WTC11 (cell line): Measurements from ENCODE around the gene PNO1. TPM values are rescaled to one million over a fixed set of nuclear protein-coding genes. Genes with fewer than 3 reads are reported as not detected.

ENCODE experiments used
- ATAC-seq: fragments of 200-7000 bp; cut with Tn5 transposase; 2 replicates; pipeline ENCODE4 v1.10.0; 2021; ENCODE audit warnings: mild to moderate bottlenecking, moderate library complexity
- CTCF ChIA-PET: fragments of 300-600 bp; sonication (Branson Sonifier 250); formaldehyde crosslinking; loops from one replicate; lab custom pipeline; 2021; ENCODE audit warnings: antibody characterized with exemption; lab: Charles Lee
- POLR2A ChIA-PET: fragments of 350-600 bp; sonication (Branson Sonifier 250); formaldehyde crosslinking; loops from one replicate; lab custom pipeline; 2021; ENCODE audit warnings: antibody characterized with exemption; lab: Charles Lee
- DNase-seq: peaks from one replicate; pipeline ENCODE4 v3.0.0; 2021; ENCODE audit warnings: low spot score
- H3K27ac Mint-ChIP-seq: 2 replicates; pipeline ENCODE4 v1.8.0; 2021; ENCODE audit warnings: mixed read lengths
- H3K27me3 Mint-ChIP-seq: 2 replicates; pipeline ENCODE4 v1.8.0; 2021; ENCODE audit warnings: low read depth, mild to moderate bottlenecking, moderate library complexity, mixed read lengths
- H3K36me3 Mint-ChIP-seq: 2 replicates; pipeline ENCODE4 v1.8.0; 2021; ENCODE audit warnings: mixed read lengths
- H3K4me1 Mint-ChIP-seq: 2 replicates; pipeline ENCODE4 v1.8.0; 2022; ENCODE audit warnings: mixed read lengths
- H3K4me3 Mint-ChIP-seq: 2 replicates; pipeline ENCODE4 v1.8.0; 2021; ENCODE audit warnings: mild to moderate bottlenecking, moderate library complexity, mixed read lengths
- H3K9me3 Mint-ChIP-seq: 2 replicates; pipeline ENCODE4 v1.8.0; 2021; ENCODE audit warnings: mixed read lengths
- ARID4B ChIP-seq: sonication (generic); formaldehyde crosslinking; IDR thresholded peaks from 2 replicates; pipeline ENCODE4 v1.8.0; 2023; ENCODE audit warnings: missing genetic modification reagents, mild to moderate bottlenecking, borderline replicate concordance
- ATF1 ChIP-seq: sonication (generic); formaldehyde crosslinking; IDR thresholded peaks from 2 replicates; pipeline ENCODE4 v1.8.1; 2023; ENCODE audit warnings: mild to moderate bottlenecking, moderate library complexity, missing genetic modification reagents
- ATF6 ChIP-seq: sonication (generic); formaldehyde crosslinking; IDR thresholded peaks from 2 replicates; pipeline ENCODE4 v1.8.1; 2023; ENCODE audit warnings: mild to moderate bottlenecking, missing genetic modification reagents
- CREB1 ChIP-seq: sonication (generic); formaldehyde crosslinking; IDR thresholded peaks from 2 replicates; pipeline ENCODE4 v1.8.0; 2023; ENCODE audit warnings: mild to moderate bottlenecking, missing genetic modification reagents
- E2F1 ChIP-seq: sonication (generic); formaldehyde crosslinking; IDR thresholded peaks from 2 replicates; pipeline ENCODE4 v1.8.0; 2022; ENCODE audit warnings: mild to moderate bottlenecking, missing genetic modification reagents
- E2F4 ChIP-seq: sonication (generic); formaldehyde crosslinking; IDR thresholded peaks from 2 replicates; pipeline ENCODE4 v1.8.1; 2022; ENCODE audit warnings: low read depth, mild to moderate bottlenecking, moderate library complexity, missing genetic modification reagents, borderline replicate concordance
- ELF4 ChIP-seq: sonication (generic); formaldehyde crosslinking; IDR thresholded peaks from 2 replicates; pipeline ENCODE4 v1.8.1; 2022; ENCODE audit warnings: low read depth, mild to moderate bottlenecking, moderate library complexity, missing genetic modification reagents
- ETV6 ChIP-seq: sonication (generic); formaldehyde crosslinking; IDR thresholded peaks from 2 replicates; pipeline ENCODE4 v1.8.1; 2022; ENCODE audit warnings: mild to moderate bottlenecking, missing genetic modification reagents
- JAZF1 ChIP-seq: fragments of 250-450 bp; sonication (Bioruptor Pico); IDR thresholded peaks from 2 replicates; pipeline ENCODE4 v1.9.0; 2021; ENCODE audit warnings: moderate library complexity, mild to moderate bottlenecking, inconsistent platforms
- MLX ChIP-seq: sonication (generic); formaldehyde crosslinking; IDR thresholded peaks from 2 replicates; pipeline ENCODE4 v1.8.1; 2023; ENCODE audit warnings: mild to moderate bottlenecking, missing genetic modification reagents, moderate library complexity
- MXD4 ChIP-seq: fragments of 250-450 bp; sonication (Bioruptor Pico); IDR thresholded peaks from 2 replicates; pipeline ENCODE4 v1.8.0; 2021; ENCODE audit warnings: mild to moderate bottlenecking, moderate library complexity, borderline replicate concordance
- NR2C2 ChIP-seq: sonication (generic); formaldehyde crosslinking; IDR thresholded peaks from 2 replicates; pipeline ENCODE4 v1.8.0; 2022; ENCODE audit warnings: mild to moderate bottlenecking, missing genetic modification reagents
- RELA ChIP-seq: sonication (generic); formaldehyde crosslinking; IDR thresholded peaks from 2 replicates; pipeline ENCODE4 v1.8.1; 2022; ENCODE audit warnings: missing genetic modification reagents, mild to moderate bottlenecking, borderline replicate concordance
- RORB ChIP-seq: fragments of 250-450 bp; sonication (Bioruptor Pico); IDR thresholded peaks from 2 replicates; pipeline ENCODE4 v1.9.0; 2021; ENCODE audit warnings: mild to moderate bottlenecking
- SMAD4 ChIP-seq: sonication (generic); formaldehyde crosslinking; IDR thresholded peaks from 2 replicates; pipeline ENCODE4 v1.8.0; 2022; ENCODE audit warnings: mild to moderate bottlenecking, missing genetic modification reagents
- TCF7 ChIP-seq: sonication (generic); formaldehyde crosslinking; IDR thresholded peaks from 2 replicates; pipeline ENCODE4 v1.8.0; 2022; ENCODE audit warnings: mild to moderate bottlenecking, low read depth, missing genetic modification reagents, moderate library complexity
- TP53 ChIP-seq: sonication (generic); formaldehyde crosslinking; IDR thresholded peaks from 2 replicates; pipeline ENCODE4 v1.8.1; 2023; ENCODE audit warnings: mild to moderate bottlenecking, missing genetic modification reagents
- ZNF121 ChIP-seq: sonication (generic); formaldehyde crosslinking; IDR thresholded peaks from 2 replicates; pipeline ENCODE4 v1.8.0; 2023; ENCODE audit warnings: missing genetic modification reagents
- ZNF138 ChIP-seq: sonication (generic); formaldehyde crosslinking; conservative IDR thresholded peaks from 2 replicates; pipeline ENCODE4 v1.8.1; 2022; ENCODE audit warnings: mild to moderate bottlenecking, moderate library complexity, missing genetic modification reagents
- ZNF232 ChIP-seq: sonication (generic); formaldehyde crosslinking; IDR thresholded peaks from 2 replicates; pipeline ENCODE4 v1.8.0; 2022; ENCODE audit warnings: mild to moderate bottlenecking, missing genetic modification reagents
- ZNF281 ChIP-seq: sonication (generic); formaldehyde crosslinking; IDR thresholded peaks from 2 replicates; pipeline ENCODE4 v1.8.0; 2023; ENCODE audit warnings: mild to moderate bottlenecking, missing genetic modification reagents
- ZNF396 ChIP-seq: fragments of 250-450 bp; sonication (Bioruptor Pico); IDR thresholded peaks from 2 replicates; pipeline ENCODE4 v1.8.0; 2021; ENCODE audit warnings: mild to moderate bottlenecking, moderate library complexity, borderline replicate concordance
- ZSCAN18 ChIP-seq: fragments of 250-450 bp; sonication (Bioruptor Pico); IDR thresholded peaks from 2 replicates; pipeline ENCODE4 v2.1.2; 2022; ENCODE audit warnings: mild to moderate bottlenecking, moderate library complexity
- total RNA-seq: library from RNA; stranded (reverse); gene quantifications from 3 replicates; pipeline ENCODE4 v1.2.3, GENCODE V29; 2021

Gene PNO1
- total RNA-seq, 1 experiment from 2014 or later = 24.0 TPM

- Mint-ChIP-seq H3K4me3 (no peak overlapping the region), H3K36me3 (no peaks in the 10 kb centered on the region), H3K9me3 (no peaks in the 10 kb centered on the region), H3K4me1 (peaks cover 58% of the 10 kb centered on the region), H3K27ac (no peak overlapping the region), H3K27me3 (no peaks in the 10 kb centered on the region)
- ChIA-PET CTCF (interaction anchor here (0.8 kb wide), 1 partner anchor 26 kb away, joined by 3 read pairs; no protein-coding TSS in a partner anchor), POLR2A (no interaction called here)
- DNase-seq (no peak), ATAC-seq (no peak)
- no peak for TF ChIP-seq ZNF232 (CRISPR knock-in tag)
- TF ChIP-seq MXD4 (CRISPR knock-in tag) = no peak
- TF ChIP-seq CREB1 = no peak
- TF ChIP-seq E2F4 = no peak
- TF ChIP-seq ZNF396 (CRISPR knock-in tag) = no peak
- no peak for TF ChIP-seq ZNF138 (CRISPR knock-in tag)
- no peak for TF ChIP-seq ZNF281 (CRISPR knock-in tag)
- no peak for TF ChIP-seq ARID4B (CRISPR knock-in tag)
- TF ChIP-seq ELF4 = no peak
- no peak for TF ChIP-seq ETV6 (CRISPR knock-in tag)
- TF ChIP-seq JAZF1 (CRISPR knock-in tag) = no peak
Measured at GRCh38 chr2:68222287-68222686, 64.6 kb downstream of the PNO1 start.

- Mint-ChIP-seq H3K4me3 (no peak overlapping the region), H3K9me3 (no peaks in the 10 kb centered on the region), H3K27me3 (no peaks in the 10 kb centered on the region), H3K36me3 (no peaks in the 10 kb centered on the region), H3K27ac (no peak overlapping the region), H3K4me1 (peaks cover 58% of the 10 kb centered on the region)
- ChIA-PET POLR2A (no interaction called here), CTCF (interaction anchor here (1.3 to 2.3 kb wide), 2 partner anchors 43 to 59 kb away, joined by 3 to 9 read pairs; no protein-coding TSS in a partner anchor)
- DNase-seq (no peak), ATAC-seq (no peak)
- TF ChIP-seq ATF6 (CRISPR knock-in tag) = no peak
- TF ChIP-seq ATF1 (CRISPR knock-in tag) = no peak
- TF ChIP-seq RORB = no peak
- no peak for TF ChIP-seq SMAD4 (CRISPR knock-in tag)
- no peak for TF ChIP-seq TCF7 (CRISPR knock-in tag)
- TF ChIP-seq ZSCAN18 (CRISPR knock-in tag) = no peak
- no peak for TF ChIP-seq E2F1 (CRISPR knock-in tag)
- TF ChIP-seq RELA (CRISPR knock-in tag) = no peak
- no peak for TF ChIP-seq TP53 (CRISPR knock-in tag)
- TF ChIP-seq MLX = no peak
- TF ChIP-seq ZNF121 (CRISPR knock-in tag) = no peak
- no peak for TF ChIP-seq NR2C2
Measured at GRCh38 chr2:68223419-68223818, 65.7 kb downstream of the PNO1 start.
